ENCODE results near the gene DOCK8. TPM values are rescaled to one million over a fixed set of nuclear protein-coding genes. Genes with fewer than 3 reads are reported as not detected.

Gene DOCK8
- total and polyA plus RNA-seq, 2 of the 13 experiments (the other 11 are each of a cell fraction or from before 2014, with no cell fraction given): 0.28 to 0.38 TPM

DNA sequence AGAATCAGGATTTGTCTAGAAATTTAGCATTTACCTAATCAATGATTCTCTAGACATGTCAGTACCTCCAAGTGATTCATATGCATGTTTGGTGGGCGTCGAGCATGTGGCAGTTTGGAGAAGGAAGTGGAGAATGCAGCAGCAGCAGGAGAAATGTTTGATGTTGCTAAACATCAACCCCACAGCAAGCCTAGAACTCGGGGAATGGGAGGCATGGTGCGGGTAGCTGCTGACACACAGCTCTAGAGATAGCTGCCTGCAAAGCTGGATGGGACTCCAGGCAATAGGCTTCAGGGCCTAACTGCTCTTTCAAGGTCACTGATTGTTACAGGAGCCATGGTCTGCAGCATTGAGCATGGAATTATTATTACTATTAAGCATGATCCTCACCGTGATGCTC lies 137.3 kb downstream of the DOCK8 start:
- no peak overlapping the region for H2AFZ ChIP-seq (ENCODE audit: low read length)
- FAIRE-seq (no peak), ATAC-seq (no peak), DNase-seq (ENCODE audit: low spot score) (no peak)
- no peaks in the 10 kb centered on the region for H3K9me3 ChIP-seq (ENCODE audit: low read length)
- H4K20me1 ChIP-seq (ENCODE audit: insufficient read depth, low read length): no peaks in the 10 kb centered on the region
- no peak overlapping the region for H3K9ac ChIP-seq (ENCODE audit: insufficient read depth, low read depth, low read length)
- WGBS (ENCODE audit: low lambda C conversion rate): 43% methylated on average over 4 of the region's 5 CpGs
- CTCF ChIA-PET (ENCODE audit: low intra/inter-chr PET ratio, low total read pairs): no interaction called here
- H3K4me1 ChIP-seq (ENCODE audit: insufficient read depth, low read length): no peaks in the 10 kb centered on the region
- H3K27ac ChIP-seq (ENCODE audit: extremely low read length, insufficient read depth, low read length): no peak overlapping the region
- no peak overlapping the region for H3K4me3 ChIP-seq (replicated peaks in 1 of 3; ENCODE audit: insufficient read depth in 1 of 3, low read depth in 2 of 3, low read length in 3 of 3)
- TF ChIP-seq ZNF558 (CRISPR knock-in tag; IDR thresholded peaks at IDR 0.05; ENCODE audit: borderline replicate concordance): no peak
- TF ChIP-seq ZNF318 (CRISPR knock-in tag; IDR thresholded peaks at IDR 0.05): no peak
- no peak for TF ChIP-seq HES4 (CRISPR knock-in tag; IDR thresholded peaks at IDR 0.05; ENCODE audit: borderline replicate concordance)
- TF ChIP-seq ZNF879 (CRISPR knock-in tag; IDR thresholded peaks at IDR 0.05): no peak
- no peak for TF ChIP-seq ZEB1 (IDR thresholded peaks at IDR 0.05; ENCODE audit: insufficient replicate concordance, low read depth)
- no peak for TF ChIP-seq ZNF234 (CRISPR knock-in tag; conservative IDR thresholded peaks at IDR 0.05)
- TF ChIP-seq HNRNPLL (IDR thresholded peaks at IDR 0.05; ENCODE audit: low read depth, low read length, poor library complexity, severe bottlenecking): no peak
- TF ChIP-seq ZFP1 (CRISPR knock-in tag; IDR thresholded peaks at IDR 0.05): no peak
- TF ChIP-seq ZNF562 (CRISPR knock-in tag; IDR thresholded peaks at IDR 0.05; ENCODE audit: borderline replicate concordance): no peak
- no peak for TF ChIP-seq ZNF607 (CRISPR knock-in tag; IDR thresholded peaks at IDR 0.05; ENCODE audit: borderline replicate concordance)
- TF ChIP-seq, protein P1, sequence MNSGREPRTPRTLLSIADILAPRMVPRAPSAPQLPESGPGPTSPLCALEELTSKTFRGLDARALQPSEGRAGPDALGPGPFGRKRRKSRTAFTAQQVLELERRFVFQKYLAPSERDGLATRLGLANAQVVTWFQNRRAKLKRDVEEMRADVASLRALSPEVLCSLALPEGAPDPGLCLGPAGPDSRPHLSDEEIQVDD (CRISPR knock-in tag; IDR thresholded peaks at IDR 0.05; ENCODE audit: borderline replicate concordance): no peak
- TF ChIP-seq ZNF891 (CRISPR knock-in tag; IDR thresholded peaks at IDR 0.05): no peak
- no peak for TF ChIP-seq FOXA3 (CRISPR knock-in tag; IDR thresholded peaks at IDR 0.05)
- no peak for TF ChIP-seq SETDB1 (CRISPR knock-in tag; IDR thresholded peaks at IDR 0.05; ENCODE audit: borderline replicate concordance)
- intact Hi-C loops (cut with micrococcal nuclease; ENCODE audit: unreplicated experiment) (no loop called here), in situ Hi-C loops (cut with HindIII; ENCODE audit: extremely low pct_ligation_motif_present, low pct_unique_long_range_greater_than_20kb) (no loop called here)
- POLR2A ChIA-PET: no interaction called here
- no peaks in the 10 kb centered on the region for H3K79me2 ChIP-seq (ENCODE audit: insufficient read depth, low read length)
- no peak overlapping the region for H3K4me2 ChIP-seq (ENCODE audit: low read depth, low read length)
- H3K36me3 ChIP-seq (replicated peaks in 1 of 2; ENCODE audit: control insufficient read depth in 1 of 2, insufficient read depth in 2 of 2, low read length in 2 of 2): no peaks in the 10 kb centered on the region
- BruUV-seq (replicated peaks): no TSS peak
- 0 out of 5 replicates have a peak, but pooled peaks cover 0 to 4% of the 10 kb centered on the region in 2 experiments for H3K27me3 ChIP-seq (ENCODE audit: control insufficient read depth in 1 of 2, insufficient read depth in 2 of 2, low read length in 2 of 2)
